Measurements from ENCODE around the gene THSD4. TPM values are rescaled to one million over a fixed set of nuclear protein-coding genes. Genes with fewer than 3 reads are reported as not detected.

THSD4 gene
- total and polyA plus RNA-seq, 2 of the 4 experiments (the other 2 are of a cell fraction), result 25.5 to 31.1 TPM

- Histone ChIP-seq H3K79me1 (ENCODE audit: low read depth in 1 of 2, low read length in 2 of 2) (no peaks in the 10 kb centered on the region; a peak in 1 of 4 replicates), H2BK120ac (ENCODE audit: low read depth, low read length) (no peak overlapping the region), H3K4ac (ENCODE audit: low read depth, low read length) (no peak overlapping the region), H2BK15ac (ENCODE audit: low read depth, low read length) (no peak overlapping the region), H3K18ac (ENCODE audit: low read depth, low read length) (no peak overlapping the region), H3K36me3 (ENCODE audit: control insufficient read depth, insufficient read depth, low read length) (no peaks in the 10 kb centered on the region), H4K5ac (ENCODE audit: low read depth, low read length) (no peak overlapping the region), H3K4me3 (ENCODE audit: insufficient read depth, low read depth, low read length) (no peak overlapping the region), H3K14ac (replicated peaks; ENCODE audit: low read depth, low read length) (no peak overlapping the region), H3K27ac (ENCODE audit: insufficient read depth, low read length) (no peak overlapping the region), H2AFZ (replicated peaks; ENCODE audit: low read length, poor library complexity) (no peak overlapping the region), H3K9ac (ENCODE audit: low read depth, low read length) (no peak overlapping the region), H3K23ac (ENCODE audit: low read depth, low read length) (no peak overlapping the region), H4K91ac (ENCODE audit: insufficient read depth, low read depth, low read length) (no peak overlapping the region), H2BK5ac (ENCODE audit: low read depth, low read length, poor library complexity, severe bottlenecking) (no peak overlapping the region), H4K8ac (ENCODE audit: low read depth in 2 of 2, low read length in 2 of 2) (no peak overlapping the region), H3K9me3 (ENCODE audit: control insufficient read depth, insufficient read depth, low read length) (no peaks in the 10 kb centered on the region), H2AK5ac (ENCODE audit: low read depth, low read length) (no peak overlapping the region), H3K56ac (ENCODE audit: extremely low read depth, insufficient read depth, low read length) (no peak overlapping the region), H3K4me2 (ENCODE audit: low read depth, low read length) (no peak overlapping the region), H4K20me1 (ENCODE audit: insufficient read depth, low read length) (peaks cover 16% of the 10 kb centered on the region; the same call in 1 of the 2 replicates), H2AK9ac (replicated peaks; ENCODE audit: low read depth, low read length, poor library complexity) (no peak overlapping the region), H3K4me1 (ENCODE audit: control insufficient read depth, insufficient read depth, low read length) (no peaks in the 10 kb centered on the region), H3K27me3 (ENCODE audit: control insufficient read depth, insufficient read depth, low read length) (no peaks in the 10 kb centered on the region), H3K9me1 (ENCODE audit: insufficient read depth, low read length) (no peaks in the 10 kb centered on the region), H2BK20ac (ENCODE audit: low read depth, low read length) (no peak overlapping the region)
- no CpG with 5 or more reads among the region's 7 CpGs for WGBS, 2 experiments (ENCODE audit: extremely low coverage in 2 of 2, insufficient read length in 1 of 2)
- dilution Hi-C loops (cut with HindIII; ENCODE audit: low sequenced_read_pairs, unreplicated experiment), result no loop called here
- in situ Hi-C loops (cut with MboI; ENCODE audit: low sequenced_read_pairs), result no loop called here
- BruUV-seq (replicated peaks), result no TSS peak
- ChIA-PET CTCF (no interaction called here), POLR2A (ENCODE audit: unreplicated experiment) (no interaction called here)
- DNase-seq (no peak), ATAC-seq (ENCODE audit: low read depth) (no peak)
- TF ChIP-seq, protein P1, sequence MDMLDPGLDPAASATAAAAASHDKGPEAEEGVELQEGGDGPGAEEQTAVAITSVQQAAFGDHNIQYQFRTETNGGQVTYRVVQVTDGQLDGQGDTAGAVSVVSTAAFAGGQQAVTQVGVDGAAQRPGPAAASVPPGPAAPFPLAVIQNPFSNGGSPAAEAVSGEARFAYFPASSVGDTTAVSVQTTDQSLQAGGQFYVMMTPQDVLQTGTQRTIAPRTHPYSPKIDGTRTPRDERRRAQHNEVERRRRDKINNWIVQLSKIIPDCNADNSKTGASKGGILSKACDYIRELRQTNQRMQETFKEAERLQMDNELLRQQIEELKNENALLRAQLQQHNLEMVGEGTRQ (IDR thresholded peaks at IDR 0.05; ENCODE audit: low read depth, low read length), result no peak
- TF ChIP-seq BHLHE40 (IDR thresholded peaks at IDR 0.05; ENCODE audit: low read depth, low read length), result no peak
- no peak for TF ChIP-seq MAFK (IDR thresholded peaks at IDR 0.05; ENCODE audit: low read depth, low read length)
- no peak for TF ChIP-seq RCOR1 (IDR thresholded peaks at IDR 0.05; ENCODE audit: insufficient replicate concordance, low read length)
- no peak for TF ChIP-seq RAD21 (IDR thresholded peaks at IDR 0.05; ENCODE audit: low read length)
- TF ChIP-seq MAZ (IDR thresholded peaks at IDR 0.05; ENCODE audit: borderline replicate concordance, low read depth, low read length), result no peak
- no peak for TF ChIP-seq CEBPB (IDR thresholded peaks at IDR 0.05; ENCODE audit: low read depth, low read length)
- TF ChIP-seq NFE2L2 (IDR thresholded peaks at IDR 0.05; ENCODE audit: low read depth, low read length), result no peak
- intact Hi-C loops (cut with micrococcal nuclease), result no loop called here
Observed at GRCh38 chr15:71570736-71571135, 455.5 kb downstream of the THSD4 start.

All from IMR-90 (cell line).